HG02870 (cell line): ENCODE data around the gene ZFP2.
"Not testable (repeated sequence)": the region's sequence is repeated elsewhere in the genome, so short reads cannot be mapped to it uniquely, and the experiment has no call there.

ENCODE experiments used
- ATAC-seq: cut with Tn5 transposase; IDR thresholded peaks from one replicate; pipeline ENCODE4 v1.9.1; 2021; ENCODE audit warnings: mild to moderate bottlenecking, moderate library complexity; ENCODE audit not compliant: unreplicated experiment

The ZFP2 gene

GRCh38 chr5:178895615-178896571, at the start of gene ZFP2:
ZFP2 (plus strand) TSS chr5:178895913; CDS start chr5:178931314, 35,401 bp downstream.
- ATAC-seq: no peak

GRCh38 chr5:178849316-178849715, 46.4 kb upstream of the ZFP2 start:
- no peak for ATAC-seq

DNA sequence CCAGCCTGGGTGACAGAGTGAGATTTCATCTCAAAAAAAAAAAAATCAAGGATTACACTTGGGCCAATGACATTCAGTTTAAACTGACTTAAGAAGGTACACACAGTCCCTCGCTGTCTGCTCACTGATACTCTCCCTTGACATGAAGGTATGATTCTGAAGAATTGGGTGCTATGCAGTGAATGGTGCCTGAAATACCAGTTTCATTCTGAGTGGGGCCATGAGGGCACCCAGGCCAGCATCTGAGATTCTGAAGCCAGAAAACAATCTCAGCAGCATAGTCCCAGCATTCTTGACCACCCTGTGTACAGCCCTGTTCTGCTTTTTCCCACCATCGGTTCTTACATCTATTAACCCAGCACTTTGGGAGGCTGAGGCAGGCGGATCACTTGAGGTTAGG, 43.8 kb upstream of the ZFP2 start:
- ATAC-seq: no peak

GRCh38 chr5:178854284-178854683, 41.4 kb upstream of the ZFP2 start:
- no peak for ATAC-seq

- ATAC-seq: peak; percentile 95
Measured at GRCh38 chr5:178859625-178860521, 35.8 kb upstream of the ZFP2 start, which contains the start of gene ZNF354B. ZNF354B (plus strand) TSS chr5:178859953; CDS start chr5:178861048, 1,095 bp downstream.

- not testable (repeated sequence) for ATAC-seq
Measured at GRCh38 chr5:178860615-178861014, 35.1 kb upstream of the ZFP2 start.

GRCh38 chr5:178861627-178862026, 34.1 kb upstream of the ZFP2 start:
- no peak for ATAC-seq

DNA sequence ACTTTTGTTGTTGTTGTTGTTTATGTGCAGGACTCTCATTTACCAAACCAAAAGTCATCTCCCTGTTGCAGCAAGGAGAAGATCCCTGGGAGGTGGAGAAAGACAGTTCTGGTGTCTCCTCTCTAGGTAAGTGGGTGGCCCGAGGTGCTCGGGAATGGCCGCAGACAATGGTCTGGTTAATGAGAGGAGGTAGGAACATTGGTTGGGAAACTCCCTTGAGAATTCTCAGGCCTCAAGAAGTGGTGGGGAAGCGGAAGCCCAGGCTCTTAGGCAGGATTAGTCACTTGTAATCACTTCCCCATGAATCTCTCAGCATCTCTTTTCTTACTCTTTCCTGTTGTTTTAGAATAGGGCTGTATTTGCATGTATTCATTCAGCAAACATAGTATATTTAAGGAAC, 28.8 kb upstream of the ZFP2 start:
- ATAC-seq: no peak

DNA sequence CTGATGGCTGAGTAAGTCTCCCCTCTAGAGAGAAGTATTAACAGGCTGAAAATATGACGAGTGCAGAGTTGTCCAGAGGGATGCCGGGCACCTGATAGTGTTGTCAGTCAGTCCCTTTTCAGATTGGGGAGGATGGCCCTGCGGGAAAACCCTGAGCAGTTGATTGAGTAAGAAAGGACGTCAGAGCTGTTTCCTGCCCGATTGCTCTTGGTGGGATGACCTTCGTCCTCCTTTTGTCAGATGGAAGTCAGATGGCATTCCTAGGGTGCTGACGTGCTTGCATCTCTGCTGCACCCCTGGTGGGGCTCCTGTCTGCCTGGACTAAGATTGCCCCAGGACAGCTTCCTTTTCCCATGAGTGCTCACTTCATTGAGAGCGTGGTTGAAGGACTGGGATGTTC, 26.1 kb upstream of the ZFP2 start:
- no peak for ATAC-seq

DNA sequence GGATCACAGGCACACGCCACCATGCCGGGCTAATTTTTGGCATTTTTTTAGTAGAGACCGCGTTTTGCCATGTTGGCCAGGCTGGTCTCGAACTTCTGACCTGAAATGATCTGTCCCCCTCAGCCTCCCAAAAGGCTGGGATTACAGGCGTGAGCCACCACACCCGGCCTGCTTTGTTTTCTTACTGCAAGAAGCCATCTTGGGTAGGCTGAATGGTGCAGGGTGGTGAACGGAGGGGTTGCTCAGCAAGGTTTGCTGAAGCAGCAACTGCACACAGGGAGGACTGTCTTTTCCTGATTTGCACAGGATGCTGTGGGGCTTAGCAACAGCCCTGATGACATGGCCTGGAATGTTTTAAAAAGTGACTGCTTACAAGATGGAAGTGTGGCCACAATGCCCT, 25.3 kb upstream of the ZFP2 start:
- ATAC-seq: no peak

DNA sequence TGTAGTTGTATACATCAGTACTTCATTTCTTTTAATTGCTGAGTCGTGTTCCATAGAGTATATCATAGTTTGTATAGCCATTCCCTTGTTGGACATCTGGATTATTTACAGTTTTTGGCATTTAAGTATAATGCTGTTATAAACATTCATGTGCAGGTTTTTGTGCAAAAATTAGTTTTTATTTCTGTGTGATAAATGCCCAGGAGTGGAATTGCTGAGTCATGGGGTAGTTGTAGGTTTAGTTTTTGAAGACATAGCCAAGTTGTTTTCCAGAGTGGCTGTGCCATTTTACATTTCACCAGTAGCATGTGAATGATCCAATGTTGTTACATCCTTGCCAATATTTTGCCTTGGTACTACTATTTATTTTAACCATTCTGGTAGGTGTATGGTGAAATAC, 23.4 kb upstream of the ZFP2 start:
- ATAC-seq: no peak

- not testable (repeated sequence) for ATAC-seq
Measured at GRCh38 chr5:178883115-178883694, 12.5 kb upstream of the ZFP2 start.

DNA sequence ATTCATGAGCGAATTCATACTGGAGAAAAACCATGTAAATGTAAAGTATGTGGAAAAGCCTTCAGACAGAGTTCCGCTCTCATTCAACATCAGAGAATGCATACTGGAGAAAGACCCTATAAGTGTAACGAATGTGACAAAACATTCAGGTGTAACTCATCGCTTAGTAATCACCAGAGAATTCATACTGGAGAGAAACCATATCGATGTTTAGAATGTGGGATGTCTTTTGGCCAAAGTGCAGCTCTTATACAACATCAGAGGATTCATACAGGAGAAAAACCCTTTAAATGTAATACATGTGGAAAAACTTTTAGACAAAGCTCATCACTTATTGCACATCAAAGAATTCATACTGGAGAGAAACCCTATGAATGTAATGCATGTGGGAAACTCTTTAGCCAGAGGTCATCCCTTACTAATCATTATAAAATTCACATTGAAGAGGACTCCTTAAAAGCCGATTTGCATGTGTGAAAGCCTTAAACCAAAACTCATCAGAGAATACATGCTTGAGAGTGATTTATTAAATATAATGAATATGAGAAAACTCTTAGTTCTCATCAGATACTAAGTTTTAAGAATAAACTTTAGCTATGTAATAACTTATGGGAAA, 11.8 kb upstream of the ZFP2 start:
- ATAC-seq: no peak

DNA sequence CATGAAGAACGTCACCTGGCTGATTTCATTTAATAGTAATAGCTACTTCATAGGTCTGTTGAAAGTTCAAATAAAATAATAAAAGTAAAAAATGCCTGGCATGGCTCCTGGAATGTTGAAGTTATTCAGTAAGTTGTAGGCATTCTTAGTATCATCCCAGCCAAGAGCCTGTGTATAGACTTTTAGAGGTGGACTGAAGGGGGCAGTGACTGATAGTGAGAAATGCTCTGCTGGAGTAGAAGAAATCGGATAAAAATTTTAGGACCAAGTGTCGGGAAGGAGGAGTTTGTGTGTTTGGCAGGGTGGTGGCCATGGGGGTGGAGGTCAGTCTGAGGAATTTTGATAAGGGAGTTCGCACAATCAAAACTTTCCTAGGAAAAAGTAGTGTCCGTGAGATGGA, 3.6 kb downstream of the ZFP2 start:
- ATAC-seq: no peak

GRCh38 chr5:178902849-178903248, 7.1 kb downstream of the ZFP2 start:
- no peak for ATAC-seq

DNA sequence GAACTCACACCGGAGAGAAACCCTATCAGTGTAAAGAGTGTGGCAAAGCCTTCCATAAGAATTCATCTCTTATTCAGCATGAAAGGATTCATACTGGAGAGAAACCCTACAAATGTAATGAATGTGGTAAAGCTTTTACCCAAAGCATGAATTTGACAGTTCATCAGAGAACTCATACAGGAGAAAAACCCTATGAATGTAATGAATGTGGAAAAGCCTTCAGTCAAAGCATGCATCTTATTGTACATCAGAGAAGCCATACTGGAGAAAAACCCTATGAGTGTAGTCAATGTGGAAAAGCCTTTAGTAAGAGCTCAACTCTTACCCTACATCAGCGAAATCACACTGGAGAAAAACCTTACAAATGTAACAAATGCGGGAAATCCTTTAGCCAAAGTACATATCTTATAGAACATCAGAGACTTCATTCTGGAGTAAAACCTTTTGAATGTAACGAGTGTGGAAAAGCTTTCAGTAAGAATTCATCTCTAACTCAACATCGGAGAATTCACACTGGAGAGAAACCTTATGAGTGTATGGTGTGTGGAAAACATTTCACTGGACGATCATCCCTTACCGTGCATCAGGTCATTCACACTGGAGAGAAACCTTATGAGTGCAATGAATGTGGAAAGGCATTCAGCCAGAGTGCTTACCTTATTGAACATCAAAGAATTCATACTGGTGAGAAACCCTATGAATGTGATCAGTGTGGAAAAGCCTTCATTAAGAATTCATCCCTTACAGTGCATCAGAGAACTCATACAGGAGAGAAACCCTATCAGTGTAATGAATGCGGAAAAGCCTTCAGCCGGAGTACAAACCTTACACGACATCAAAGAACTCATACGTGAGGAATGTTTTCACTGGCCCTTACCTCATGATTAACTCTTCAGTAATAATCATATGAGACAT, 36.4 kb downstream of the ZFP2 start:
- no peak for ATAC-seq

- no peak for ATAC-seq
Measured at GRCh38 chr5:178940569-178941360, 45.1 kb downstream of the ZFP2 start, which contains the start of gene ZNF454. ZNF454 (plus strand) TSS chr5:178941198; CDS start chr5:178942792, 1,594 bp downstream.

DNA sequence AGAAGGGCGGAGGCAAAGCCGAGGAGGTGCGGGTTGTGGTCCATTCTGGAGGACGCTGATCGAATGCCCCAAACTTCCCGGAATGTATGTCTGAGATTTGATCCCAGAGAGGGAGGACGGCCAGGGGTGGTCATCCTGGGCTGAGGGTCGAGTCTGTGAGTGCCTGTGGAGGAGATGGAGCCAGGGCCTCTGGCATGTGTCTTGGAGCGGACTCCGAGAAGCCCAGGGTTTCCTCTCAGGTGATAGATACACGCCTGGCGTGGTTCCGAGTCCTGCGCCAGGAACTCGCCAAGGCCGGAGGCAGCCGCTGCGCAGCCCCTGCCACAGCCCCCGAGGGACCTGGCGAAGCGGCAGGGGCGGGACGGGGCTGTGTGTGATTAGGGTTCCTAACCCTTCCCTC, 45.6 kb downstream of the ZFP2 start:
- ATAC-seq: no peak
